Measurements from ENCODE around the gene PHYHIPL. TPM values are rescaled to one million over a fixed set of nuclear protein-coding genes. Genes with fewer than 3 reads are reported as not detected.

PHYHIPL gene
- total and polyA plus RNA-seq, 2 donors (not counting 3 experiments of a cell fraction or from before 2014, with no cell fraction given): not detected

Other genes with a start within 250 kb of the PHYHIPL start
- gene FAM13C, start 185.9 kb downstream of the PHYHIPL start, total RNA-seq: 0.67 TPM in 1 of 2 replicates, not detected in the other
- gene FAM13C, start 185.9 kb downstream of the PHYHIPL start, polyA plus RNA-seq: 0.03 TPM in 1 of 2 replicates, not detected in the other

Data from endothelial cell of umbilical vein (primary cell).